ENCODE measurements around the gene ADAMTS6.
"Not testable (repeated sequence)": the region's sequence is repeated elsewhere in the genome, so short reads cannot be mapped to it uniquely, and the experiment has no call there.

Gene ADAMTS6

DNA sequence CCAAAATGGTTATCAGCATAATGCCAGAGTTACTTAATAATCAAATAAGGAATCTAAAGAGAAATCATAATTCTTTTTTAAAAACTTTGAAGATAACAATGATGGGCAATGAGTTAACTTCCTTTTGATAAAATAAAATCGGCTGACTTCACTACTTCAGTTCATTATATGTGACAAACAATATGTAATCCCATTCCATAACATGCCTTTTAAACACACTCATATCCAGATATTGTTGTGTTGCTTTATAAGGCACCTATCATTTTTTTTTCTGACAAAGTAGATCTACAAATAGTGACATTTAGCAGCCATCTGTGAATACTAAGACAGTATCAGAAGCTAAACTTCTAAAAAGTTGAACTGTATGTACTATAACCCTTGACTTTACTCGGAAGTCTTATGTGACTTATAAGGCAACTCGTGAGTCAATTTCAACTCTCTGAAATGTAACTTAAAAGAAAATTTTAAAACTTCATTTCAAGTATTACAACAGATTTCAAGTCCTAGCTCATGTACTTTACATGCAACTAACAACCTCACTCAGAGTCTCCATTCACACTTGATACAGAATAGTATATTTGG is 7.5 kb downstream of the ADAMTS6 start:
- DNase-seq, result no peak

DNA sequence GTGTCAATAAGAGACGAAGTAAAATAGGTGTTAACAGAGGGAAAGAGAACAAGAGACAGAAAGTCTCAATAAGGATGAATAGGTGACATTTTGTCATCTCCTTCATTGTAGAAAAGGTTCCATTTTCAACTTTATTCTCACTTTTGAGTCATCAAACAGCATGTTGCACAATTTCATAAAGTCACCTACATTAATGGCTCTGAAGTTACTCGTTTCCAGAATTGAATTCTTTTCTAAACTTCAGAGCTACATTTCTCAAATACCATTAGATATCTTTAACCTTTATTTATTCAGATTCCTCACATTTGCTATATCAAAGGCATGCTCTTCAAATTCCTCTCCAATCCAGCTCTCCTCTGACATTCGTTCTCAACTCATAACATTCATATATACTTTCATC is 13.1 kb downstream of the ADAMTS6 start:
- no peak for DNase-seq

DNA sequence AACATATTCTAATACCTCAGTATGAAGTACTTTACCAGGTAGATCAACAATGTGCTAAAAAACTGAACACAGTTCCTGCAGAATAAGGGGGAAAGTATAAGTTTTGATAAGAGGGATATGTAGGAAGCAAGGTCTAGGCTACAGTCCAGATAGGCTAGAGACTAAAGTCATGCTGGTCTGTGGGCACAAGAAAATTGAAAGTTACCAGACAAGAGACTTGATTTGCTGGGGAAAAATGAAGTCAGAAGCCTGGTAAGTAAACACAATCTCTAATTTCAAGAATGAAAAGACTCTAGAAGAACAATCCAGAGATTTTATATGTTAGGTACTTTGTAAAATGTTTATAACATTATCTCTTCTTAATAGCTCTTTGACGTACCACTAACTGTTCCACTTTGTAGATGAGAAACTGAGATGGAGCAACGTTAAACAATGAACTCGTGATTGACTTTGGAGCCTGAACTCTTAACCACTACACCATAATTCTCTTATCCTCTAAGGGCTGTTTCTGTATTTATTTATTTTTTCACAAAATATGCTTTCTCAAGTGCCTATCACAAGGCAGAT is 19.5 kb downstream of the ADAMTS6 start:
- DNase-seq, result no peak

DNA sequence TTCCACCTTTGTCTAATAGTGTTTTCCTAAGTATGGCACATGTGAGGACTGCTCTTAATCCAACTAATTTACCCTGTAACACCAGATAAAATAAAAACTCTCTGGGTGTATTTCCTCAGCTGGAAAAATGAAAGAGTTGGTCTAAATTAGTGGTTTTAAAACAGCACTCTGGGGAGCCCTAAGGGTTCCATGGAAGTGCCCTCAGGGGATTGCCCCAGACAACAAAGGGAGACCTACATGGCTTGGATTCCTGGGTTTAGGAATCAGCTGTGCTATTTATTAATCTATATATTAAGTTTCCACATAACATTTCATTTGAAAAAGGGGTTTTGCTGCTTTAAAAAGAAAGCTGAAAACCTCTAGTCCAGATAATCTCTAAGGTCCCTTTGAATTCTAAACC is 20.2 kb downstream of the ADAMTS6 start:
- no peak for DNase-seq

DNA sequence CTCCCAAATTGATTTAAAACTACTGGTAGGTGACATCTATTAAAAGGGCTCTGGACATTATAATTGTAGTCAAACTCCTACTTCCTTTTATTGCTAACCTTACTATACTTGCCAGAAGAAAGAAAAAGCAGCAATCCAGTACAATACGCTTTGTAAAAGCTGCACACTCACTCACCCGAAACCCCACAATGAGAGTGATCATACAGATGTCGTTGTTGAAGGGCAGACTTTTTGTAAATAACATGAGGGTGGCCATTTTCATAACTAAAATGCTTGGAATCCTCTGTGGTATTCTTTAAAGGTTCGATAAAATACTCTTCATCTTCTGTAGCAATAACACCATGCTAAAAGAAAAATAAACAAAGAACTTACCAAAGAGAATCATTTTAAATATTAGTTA is 21.7 kb downstream of the ADAMTS6 start:
- no peak for DNase-seq

DNA sequence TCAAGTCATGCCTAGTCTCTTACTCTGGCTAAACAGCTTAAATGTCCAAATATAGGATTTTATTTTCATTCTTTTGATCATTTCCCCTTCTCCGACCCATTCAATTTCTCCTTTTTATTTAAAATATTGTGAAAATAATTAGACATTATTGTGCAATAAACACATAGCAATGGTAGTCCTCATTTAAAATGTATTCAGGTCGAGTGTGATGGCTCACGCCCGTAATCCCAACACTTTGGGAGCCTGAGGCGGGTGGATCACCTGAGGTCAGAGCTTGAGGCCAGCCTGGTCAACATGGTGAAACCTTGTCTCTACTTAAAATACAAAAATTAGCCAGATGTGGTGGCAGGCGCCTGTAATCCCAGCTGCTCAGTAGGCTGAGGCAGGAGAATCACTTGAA is 26.7 kb downstream of the ADAMTS6 start:
- DNase-seq, result no peak

DNA sequence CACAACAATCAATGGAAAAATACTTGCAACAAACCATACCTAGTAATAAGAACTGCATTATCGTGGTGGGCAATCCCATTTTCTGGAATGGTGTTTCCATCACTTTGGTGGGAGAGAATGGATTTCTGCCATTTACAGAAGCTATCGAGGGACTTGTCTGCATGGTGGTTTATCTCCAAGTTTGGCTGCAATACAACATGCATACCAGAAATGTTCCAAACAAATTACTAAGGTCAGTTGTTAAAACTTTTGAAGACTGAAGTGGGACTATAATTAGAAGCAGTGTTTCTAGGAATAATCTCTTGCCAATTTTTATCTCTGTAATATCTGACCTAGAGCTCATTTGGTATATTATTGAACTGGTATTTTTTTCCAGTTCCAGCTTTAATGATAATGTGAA is 30.3 kb downstream of the ADAMTS6 start:
- DNase-seq, result no peak

DNA sequence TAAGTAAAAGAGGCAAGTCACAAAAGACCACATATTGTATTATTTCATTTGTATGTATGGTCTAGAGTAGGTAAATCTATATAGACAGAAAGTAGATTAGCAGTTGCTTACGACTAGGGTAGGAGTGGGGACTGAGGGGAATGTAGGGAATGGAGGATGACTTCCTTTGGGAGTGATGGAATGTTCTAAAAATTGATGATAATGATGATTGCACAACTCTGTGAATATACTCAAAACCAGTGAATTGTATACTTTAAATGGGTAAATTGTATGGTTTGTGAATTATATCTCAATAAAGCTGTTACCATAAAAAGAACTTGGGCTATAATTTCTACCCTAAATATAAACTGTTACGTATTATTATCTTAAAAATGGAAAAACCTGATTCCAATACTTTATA is 35.0 kb downstream of the ADAMTS6 start:
- DNase-seq, result no peak

DNA sequence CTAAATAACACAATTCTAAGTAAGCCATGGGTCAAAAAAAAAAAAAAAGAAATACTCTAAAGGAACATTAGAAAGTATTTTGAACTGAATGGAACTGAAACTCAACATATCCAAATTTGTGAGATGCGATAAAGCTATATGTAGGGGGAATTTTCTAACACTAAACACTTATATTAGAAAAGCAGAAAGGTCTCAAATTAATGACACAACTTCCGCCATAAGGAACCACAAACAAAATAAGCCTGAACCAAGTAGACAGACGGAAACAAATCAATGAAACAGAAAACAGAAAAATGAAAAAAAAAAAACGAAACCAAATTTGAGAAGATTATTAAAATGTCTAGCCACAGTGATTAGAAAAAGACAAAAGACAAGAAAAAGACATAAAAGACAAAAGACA is 39.9 kb downstream of the ADAMTS6 start:
- DNase-seq, result no peak

DNA sequence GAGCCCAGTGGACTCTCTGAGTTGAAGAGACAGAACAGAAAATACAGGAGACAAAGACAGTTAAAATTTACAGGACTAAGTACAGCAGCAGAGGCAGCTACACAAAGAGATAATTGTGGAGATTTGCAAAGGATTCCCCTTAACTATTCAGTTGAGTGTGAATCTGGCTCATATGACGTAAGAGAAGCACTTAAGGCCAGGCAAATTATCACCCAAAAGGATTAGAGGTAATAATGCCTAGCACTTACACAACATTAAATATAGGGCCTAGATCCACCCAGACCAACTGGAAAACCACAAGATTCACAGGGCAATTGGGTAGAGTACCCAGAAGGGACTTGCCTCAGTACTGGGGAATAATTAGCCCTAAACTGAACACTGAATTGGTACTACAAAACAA is 41.3 kb downstream of the ADAMTS6 start:
- no peak for DNase-seq

DNA sequence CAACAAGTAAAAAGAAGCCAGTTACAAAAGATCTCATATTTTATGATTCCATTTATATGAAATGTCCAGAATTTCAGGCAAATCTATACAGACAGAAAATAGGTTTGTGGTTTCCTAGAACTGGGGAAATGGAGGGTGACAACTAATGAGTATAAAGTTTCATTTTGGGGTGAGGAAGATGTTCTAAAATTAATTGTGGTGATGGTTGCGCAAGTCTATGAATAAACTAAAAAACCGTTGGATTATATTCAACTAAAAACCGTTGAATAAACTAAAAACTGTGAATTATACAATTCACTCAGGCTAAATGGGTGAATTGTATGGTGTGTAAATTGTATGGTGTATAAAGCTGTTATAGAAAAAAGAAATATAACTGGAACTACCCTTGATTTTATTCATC is 47.6 kb downstream of the ADAMTS6 start:
- no peak for DNase-seq

DNA sequence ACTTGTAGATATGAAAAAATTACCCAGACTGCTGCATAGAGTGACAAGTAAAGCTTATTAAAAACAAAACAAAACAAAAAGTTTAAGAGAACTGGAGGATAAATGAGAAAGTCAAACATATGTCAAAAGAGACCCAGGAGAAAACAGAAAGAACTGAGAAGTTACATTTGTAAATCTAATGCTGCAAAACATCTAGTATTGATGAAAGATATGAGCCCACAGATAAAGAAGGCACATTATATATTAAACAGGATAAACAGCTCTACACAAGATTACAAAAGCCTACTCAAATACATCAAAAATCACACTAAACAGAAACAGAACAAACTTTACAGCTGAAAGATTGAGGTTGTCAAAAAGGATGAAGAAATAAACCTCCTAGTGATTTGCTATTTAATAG is 55.1 kb downstream of the ADAMTS6 start:
- no peak for DNase-seq

DNA sequence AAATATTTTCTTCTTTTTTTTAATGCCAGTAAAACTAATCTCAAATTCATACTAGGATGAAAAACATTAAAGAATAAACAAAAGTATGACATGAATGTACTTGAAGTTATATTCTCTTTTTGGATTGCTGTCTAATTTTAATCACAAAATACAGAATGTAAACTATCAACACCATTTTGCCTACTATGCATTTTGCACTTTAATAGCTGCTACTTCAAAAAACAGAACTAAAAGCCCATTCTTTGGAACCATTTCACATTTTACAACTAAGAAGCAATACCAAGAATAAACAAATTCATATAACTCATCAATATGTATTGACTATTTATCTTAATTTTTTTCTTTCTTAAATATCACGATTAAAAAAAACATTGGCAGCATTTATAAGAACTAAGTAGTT is 58.1 kb downstream of the ADAMTS6 start:
- no peak for DNase-seq

DNA sequence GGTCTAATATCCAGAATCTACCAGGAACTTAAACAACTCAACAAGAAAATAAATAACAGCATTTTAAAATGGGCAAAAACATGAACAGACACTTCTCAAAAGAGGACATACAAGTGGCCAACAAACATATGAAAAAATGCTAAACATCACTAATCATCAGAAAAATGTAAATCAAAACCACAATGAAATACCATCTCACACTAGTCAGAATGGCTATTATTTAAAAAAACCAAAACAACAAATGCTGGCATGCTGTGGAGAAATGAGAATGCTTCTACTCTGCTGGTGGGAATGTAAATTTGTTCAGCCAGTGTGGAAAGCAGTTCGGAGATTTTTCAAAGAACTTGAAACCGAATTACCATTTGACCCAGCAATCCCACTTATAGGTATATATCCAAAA is 63.1 kb downstream of the ADAMTS6 start:
- no peak for DNase-seq

DNA sequence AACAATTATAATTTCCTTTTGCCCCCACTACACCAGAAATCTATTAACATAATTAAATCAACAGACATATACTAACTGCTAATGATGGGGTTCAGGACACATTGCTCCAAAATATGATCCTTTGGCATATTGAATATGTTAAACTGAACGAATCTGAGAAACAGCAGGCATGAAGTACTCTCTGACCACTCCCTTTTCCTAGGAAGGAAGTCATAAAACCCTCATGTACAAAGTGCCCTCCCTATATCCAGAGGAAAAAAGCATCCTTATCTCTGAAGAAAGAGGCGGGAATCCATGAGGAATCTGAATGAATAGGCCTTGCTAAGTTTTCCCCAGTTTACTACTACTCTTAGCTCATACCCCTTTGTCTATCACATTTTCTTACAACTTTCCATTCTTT is 67.9 kb downstream of the ADAMTS6 start:
- DNase-seq, result no peak

DNA sequence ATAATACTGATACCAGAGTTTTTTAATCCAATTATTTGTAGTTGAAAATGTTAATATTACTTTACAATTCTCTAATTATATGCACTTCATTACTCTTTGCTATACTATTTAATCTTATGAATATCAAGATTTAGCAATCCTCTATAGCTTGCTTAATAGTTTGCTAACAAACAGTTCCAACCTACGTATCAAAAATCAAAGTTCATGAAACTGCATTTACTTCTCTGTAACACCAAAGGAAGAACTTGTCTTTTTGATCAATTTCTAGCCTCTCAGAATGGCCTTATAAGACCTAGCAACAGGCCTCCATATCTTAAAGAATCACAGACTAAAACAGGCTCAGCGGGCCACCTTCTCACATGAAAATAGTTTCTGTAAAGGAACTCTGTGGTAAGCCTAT is 68.9 kb downstream of the ADAMTS6 start:
- no peak for DNase-seq

DNA sequence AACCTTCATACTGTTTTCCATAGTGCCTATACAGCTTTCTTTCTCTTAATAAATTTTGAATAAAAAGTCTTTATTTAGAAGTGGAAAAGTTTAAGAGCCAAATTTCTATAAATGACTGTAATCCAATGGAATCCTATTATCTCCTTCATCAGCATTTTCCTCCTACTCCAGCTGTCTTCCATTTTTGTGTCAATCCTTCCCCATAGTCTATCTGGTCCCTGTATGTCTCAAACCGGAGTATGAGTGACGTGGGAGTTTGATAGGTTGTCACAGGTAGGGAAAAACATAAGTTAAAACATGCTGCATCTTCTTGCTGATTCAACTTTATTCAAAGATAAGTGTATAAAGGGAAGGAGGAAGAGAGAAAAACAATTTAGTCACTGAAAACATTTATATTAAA is 70.4 kb downstream of the ADAMTS6 start:
- no peak for DNase-seq

DNA sequence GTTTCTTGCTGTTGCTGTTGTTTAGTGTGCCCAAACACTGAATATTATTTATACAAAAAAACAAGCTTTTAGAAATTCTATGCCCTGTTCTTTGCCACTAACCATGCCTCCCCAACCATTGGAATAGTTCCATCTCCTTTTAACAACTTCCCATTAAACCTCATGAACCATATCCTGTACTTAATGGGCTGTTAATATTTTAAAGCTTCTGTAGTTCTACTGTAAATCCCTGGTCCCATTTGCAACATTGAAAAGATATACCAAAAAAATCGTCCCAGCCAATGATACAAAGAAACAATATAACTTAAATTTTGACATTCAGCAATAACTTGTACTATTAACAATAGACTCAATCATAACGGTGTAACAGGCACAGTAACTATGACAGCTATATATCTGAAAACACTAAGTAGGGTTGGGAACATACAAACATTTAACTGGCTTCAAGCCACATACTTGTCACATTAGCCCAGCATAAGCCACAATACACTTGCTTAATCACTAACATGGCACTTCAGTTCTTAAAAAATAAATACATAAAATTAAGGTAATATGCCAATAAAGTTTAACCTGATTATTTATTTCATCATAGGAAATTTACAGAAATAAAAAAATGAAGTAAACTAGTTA is 86.1 kb downstream of the ADAMTS6 start:
- DNase-seq, result no peak

DNA sequence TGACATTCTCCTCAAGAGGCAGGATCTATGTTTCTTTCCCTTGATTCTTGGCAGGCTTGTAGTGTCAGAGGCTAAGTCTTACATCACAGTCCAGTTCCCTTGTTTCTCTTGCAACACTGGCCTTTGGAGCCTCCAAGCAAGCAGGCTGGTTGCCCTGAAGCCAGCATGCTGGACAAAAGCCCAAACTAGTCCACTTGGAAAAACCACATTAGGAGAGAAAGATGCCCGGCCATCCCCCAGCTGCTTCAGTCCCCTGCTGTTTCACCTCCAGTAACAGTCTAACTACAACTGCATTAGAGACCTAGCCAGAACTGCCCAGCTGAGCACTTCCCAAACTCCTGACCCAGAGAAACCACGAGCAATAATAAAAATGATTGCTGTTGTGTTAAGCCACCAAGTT is 87.6 kb downstream of the ADAMTS6 start:
- no peak for DNase-seq

DNA sequence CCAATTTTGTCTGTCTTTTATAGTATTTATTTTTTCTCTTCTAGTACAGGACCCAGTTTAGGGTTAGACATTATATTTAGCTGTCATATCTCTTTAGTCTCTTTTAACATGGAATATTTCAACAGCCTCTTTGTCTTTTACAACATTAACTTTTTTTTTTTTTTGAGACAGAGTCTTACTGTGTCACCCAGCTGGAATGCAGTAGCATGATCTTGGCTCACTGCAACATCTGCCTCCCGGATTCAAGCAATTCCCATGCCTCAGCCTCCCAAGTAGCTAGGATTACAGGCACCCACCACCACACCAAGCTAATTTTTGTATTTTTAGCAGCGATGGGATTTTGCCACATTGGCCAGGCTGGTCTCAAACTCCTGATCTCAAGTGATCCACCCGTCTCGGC is 90.1 kb downstream of the ADAMTS6 start:
- no peak for DNase-seq

DNA sequence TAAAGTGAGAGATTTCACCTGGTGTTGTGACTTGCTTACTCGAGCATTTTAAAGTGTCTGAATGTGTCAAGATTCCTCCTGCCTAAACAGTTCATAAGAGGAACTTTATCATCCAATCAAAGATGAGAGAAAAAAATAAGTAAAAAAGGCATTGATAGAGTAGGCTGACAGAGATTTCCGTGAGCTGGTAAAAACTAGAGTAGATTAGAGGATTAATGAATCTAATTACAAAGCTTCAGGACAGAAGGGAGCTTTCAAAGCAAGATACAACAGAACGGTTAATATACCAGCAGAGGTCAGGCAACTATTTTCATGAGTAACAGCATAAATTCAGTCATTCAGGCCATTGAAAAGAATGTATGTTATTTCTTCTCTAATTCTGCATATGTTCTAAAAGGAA is 91.5 kb downstream of the ADAMTS6 start:
- DNase-seq, result no peak

DNA sequence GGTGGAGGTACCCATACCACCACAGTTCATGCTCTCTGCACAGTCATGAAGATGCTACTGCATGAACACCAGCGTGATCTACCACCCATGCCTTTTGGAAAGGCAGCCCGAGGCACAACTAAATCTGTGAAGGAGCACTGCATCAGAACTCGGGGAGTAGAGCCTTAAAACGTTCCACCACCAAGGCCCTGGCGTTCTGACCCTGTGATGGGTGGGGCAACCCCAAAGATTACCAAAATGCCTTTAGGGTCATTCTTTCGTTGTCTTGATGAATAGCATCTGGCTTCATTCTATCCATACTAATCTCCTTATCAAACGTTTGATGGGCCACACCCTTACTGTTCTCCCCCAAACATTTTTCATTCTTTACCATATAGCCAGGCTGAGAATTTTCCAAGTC is 97.9 kb downstream of the ADAMTS6 start:
- DNase-seq, result no peak

DNA sequence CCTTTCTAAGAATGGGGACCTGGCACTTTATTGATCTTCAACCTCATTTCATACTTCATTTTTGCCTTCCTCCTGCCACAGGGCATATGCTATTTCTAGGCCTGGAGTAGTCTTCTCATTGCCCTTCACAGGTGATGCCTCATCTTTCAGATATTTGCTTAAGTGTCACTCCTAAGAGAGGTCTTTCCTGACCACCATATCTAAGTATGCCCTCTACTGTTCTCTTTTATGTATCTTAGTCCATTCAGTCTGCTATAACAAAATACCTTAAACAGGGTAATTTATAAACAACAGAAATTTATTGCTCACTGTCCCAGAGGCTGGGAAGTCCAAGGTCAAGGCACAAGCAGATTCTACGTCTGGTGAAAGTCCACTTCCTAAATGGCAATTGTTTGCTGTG is 99.1 kb downstream of the ADAMTS6 start:
- DNase-seq, result no peak

DNA sequence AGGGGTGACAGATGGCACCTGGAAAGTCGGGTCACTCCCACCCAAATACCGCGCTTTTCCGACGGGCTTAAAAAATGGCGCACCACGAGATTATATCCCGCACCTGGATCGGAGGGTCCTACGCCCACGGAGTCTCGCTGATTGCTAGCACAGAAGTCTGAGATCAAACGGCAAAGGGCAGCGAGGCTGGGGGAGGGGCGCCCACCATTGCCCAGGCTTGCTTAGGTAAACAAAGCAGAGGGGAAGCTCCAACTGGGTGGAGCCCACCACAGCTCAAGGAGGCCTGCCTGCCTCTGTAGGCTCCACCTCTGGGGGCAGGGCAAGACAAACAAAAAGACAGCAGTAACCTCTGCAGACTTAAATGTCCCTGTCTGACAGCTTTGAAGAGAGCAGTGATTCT is 111.2 kb downstream of the ADAMTS6 start:
- DNase-seq, result not testable (repeated sequence)

DNA sequence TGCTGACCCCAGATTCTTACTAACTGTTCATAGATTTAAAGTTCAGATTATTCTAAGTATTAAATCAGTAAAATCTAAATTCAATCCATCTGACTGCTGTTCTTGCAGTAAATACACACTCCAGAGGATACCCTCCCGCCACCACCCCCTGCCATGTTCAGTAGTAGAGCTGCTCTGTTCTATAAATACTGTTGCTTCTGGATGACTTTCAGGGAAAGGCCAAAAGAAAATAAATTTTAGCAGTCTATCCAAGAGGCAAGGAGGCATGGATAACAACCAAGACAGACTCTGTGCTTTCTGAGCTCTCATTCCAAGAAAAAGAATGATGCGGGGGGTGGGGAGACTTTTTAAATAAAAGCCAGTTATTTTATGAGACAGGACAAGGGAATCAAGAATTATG is 115.1 kb downstream of the ADAMTS6 start:
- no peak for DNase-seq
